ENCODE results near the gene GNAI3. TPM values are rescaled to one million over a fixed set of nuclear protein-coding genes. Genes with fewer than 3 reads are reported as not detected.

Gene GNAI3
- polyA plus RNA-seq, 3 donors = 3.0 to 14.2 (median 10.4) TPM

- H4K20me1 ChIP-seq (ENCODE audit: insufficient read depth, low read length) = peaks cover 51% of the 10 kb centered on the region
- DNase-seq = no peak
- H3K27me3 Mint-ChIP-seq (ENCODE audit: low read depth in 3 of 3) = no peaks in the 10 kb centered on the region
- H3K9ac ChIP-seq (ENCODE audit: insufficient read depth, low read length, poor library complexity, severe bottlenecking) = no peak overlapping the region
- intact Hi-C loops (cut with micrococcal nuclease) = no loop called here
- peak overlapping the region in 1 of 7 donors; percentile 67 for H3K27ac Mint-ChIP-seq
- H3K9me3 Mint-ChIP-seq = no peaks in the 10 kb centered on the region
- H3K4me1 ChIP-seq (ENCODE audit: control insufficient read depth in 1 of 2, insufficient read depth in 2 of 2, low read length in 2 of 2) = peaks cover 5 to 8% of the 10 kb centered on the region in 2 donors
- no peak overlapping the region for H3K4me3 Mint-ChIP-seq
- peaks cover 20% of the 10 kb centered on the region for H3K4me1 Mint-ChIP-seq
- no peak overlapping the region for H3K4me3 ChIP-seq (replicated peaks in 1 of 3; ENCODE audit: low read depth in 2 of 3, low read length in 3 of 3)
- no peaks in the 10 kb centered on the region for H3K27me3 ChIP-seq (ENCODE audit: control insufficient read depth in 2 of 2, insufficient read depth in 2 of 2, low read length in 2 of 2)
- peaks cover 35 to 59% of the 10 kb centered on the region in 2 donors for H3K36me3 ChIP-seq (replicated peaks in 1 of 2; ENCODE audit: control insufficient read depth in 1 of 2, insufficient read depth in 2 of 2, low read length in 2 of 2)
- H3K27ac ChIP-seq (ENCODE audit: low read depth in 1 of 2, low read length in 2 of 2) = no peak overlapping the region
- WGBS (ENCODE audit: insufficient coverage) = 75% methylated on average over 4 of the region's 5 CpGs
- peaks cover 41 to 54% of the 10 kb centered on the region in 2 donors for H3K36me3 Mint-ChIP-seq
- no peak overlapping the region for H3K4me2 ChIP-seq (replicated peaks; ENCODE audit: extremely low read depth, low read length, poor library complexity, severe bottlenecking)
- no peak overlapping the region for H2AFZ ChIP-seq (ENCODE audit: insufficient read depth, low read depth, low read length, poor library complexity, severe bottlenecking)
- H3K9me3 ChIP-seq (replicated peaks in 1 of 2; ENCODE audit: control insufficient read depth in 1 of 2, insufficient read depth in 1 of 2, low read length in 2 of 2) = no peaks in the 10 kb centered on the region
- no peak for TF ChIP-seq CTCF (IDR thresholded peaks at IDR 0.05)
- H3K79me2 ChIP-seq (ENCODE audit: insufficient read depth, low read length) = peaks cover 19% of the 10 kb centered on the region
These were observed 46.6 kb upstream of the GNAI3 start for GRCh38 chr1:109501644-109502363.

GRCh38 chr1:109502364-109502851, 46.0 kb upstream of the GNAI3 start:
- peaks cover 0 to 5% (median 2%) of the 10 kb centered on the region in 3 donors for H3K27me3 Mint-ChIP-seq (ENCODE audit: low read depth in 3 of 3)
- no peak for DNase-seq
- Histone ChIP-seq H3K9me3 (replicated peaks in 1 of 2; ENCODE audit: control insufficient read depth in 1 of 2, insufficient read depth in 1 of 2, low read length in 2 of 2) (no peaks in the 10 kb centered on the region), H3K4me3 (replicated peaks in 1 of 3; ENCODE audit: low read depth in 2 of 3, low read length in 3 of 3) (no peak overlapping the region), H2AFZ (ENCODE audit: insufficient read depth, low read depth, low read length, poor library complexity, severe bottlenecking) (no peak overlapping the region), H3K79me2 (ENCODE audit: insufficient read depth, low read length) (peaks cover 13% of the 10 kb centered on the region), H3K9ac (ENCODE audit: insufficient read depth, low read length, poor library complexity, severe bottlenecking) (no peak overlapping the region), H3K4me2 (replicated peaks; ENCODE audit: extremely low read depth, low read length, poor library complexity, severe bottlenecking) (no peak overlapping the region), H4K20me1 (ENCODE audit: insufficient read depth, low read length) (peaks cover 45% of the 10 kb centered on the region), H3K27me3 (ENCODE audit: control insufficient read depth in 2 of 2, insufficient read depth in 2 of 2, low read length in 2 of 2) (no peaks in the 10 kb centered on the region), H3K27ac (ENCODE audit: low read depth in 1 of 2, low read length in 2 of 2) (no peak overlapping the region), H3K36me3 (replicated peaks in 1 of 2; ENCODE audit: control insufficient read depth in 1 of 2, insufficient read depth in 2 of 2, low read length in 2 of 2) (peaks cover 29 to 53% of the 10 kb centered on the region in 2 donors), H3K4me1 (ENCODE audit: control insufficient read depth in 1 of 2, insufficient read depth in 2 of 2, low read length in 2 of 2) (peaks cover 5 to 8% of the 10 kb centered on the region in 2 donors)
- WGBS (ENCODE audit: insufficient coverage) = no CpG with 5 or more reads among the region's 3 CpGs
- no peak overlapping the region for H3K4me3 Mint-ChIP-seq
- intact Hi-C loops (cut with micrococcal nuclease) = no loop called here
- peaks cover 20% of the 10 kb centered on the region for H3K4me1 Mint-ChIP-seq
- H3K36me3 Mint-ChIP-seq = peaks cover 37 to 48% of the 10 kb centered on the region in 2 donors
- no peak overlapping the region for H3K27ac Mint-ChIP-seq
- H3K9me3 Mint-ChIP-seq = no peaks in the 10 kb centered on the region
- no peak for TF ChIP-seq CTCF (IDR thresholded peaks at IDR 0.05)
